KOPT-K1 (cell line): ENCODE measurements around the gene LHFPL2.
"Not testable (repeated sequence)": the region's sequence is repeated elsewhere in the genome, so short reads cannot be mapped to it uniquely, and the experiment has no call there.

Source experiments
- H3K27ac ChIP-seq: fragments of 200-600 bp; sonication (generic); 2 replicates; pipeline ENCODE4 v1.5.1; 2016; ENCODE audit warnings: antibody characterized with exemption, mild to moderate bottlenecking, low read depth, low read length; ENCODE audit not compliant: poor library complexity, severe bottlenecking
- H3K36me3 ChIP-seq: fragments of 200-600 bp; sonication (generic); 2 replicates; pipeline ENCODE4 v1.5.1; 2017; ENCODE audit warnings: antibody characterized with exemption, mild to moderate bottlenecking, low read length, moderate library complexity; ENCODE audit not compliant: insufficient read depth
- H3K9me3 ChIP-seq: fragments of 200-600 bp; sonication (generic); 2 replicates; pipeline ENCODE4 v1.5.1; 2017; ENCODE audit warnings: antibody characterized with exemption, low read length, mild to moderate bottlenecking; ENCODE audit not compliant: insufficient read depth, poor library complexity, severe bottlenecking

LHFPL2 gene

GRCh38 chr5:78624011-78624541 is 24.5 kb downstream of the LHFPL2 start:
- peaks cover 7% of the 10 kb centered on the region for H3K9me3 ChIP-seq
- H3K36me3 ChIP-seq = no peaks in the 10 kb centered on the region
- H3K27ac ChIP-seq = no peak overlapping the region

- H3K36me3 ChIP-seq = no peaks in the 10 kb centered on the region
- peaks cover 7% of the 10 kb centered on the region for H3K9me3 ChIP-seq
- no peak overlapping the region for H3K27ac ChIP-seq
These were observed 26.1 kb downstream of the LHFPL2 start for GRCh38 chr5:78622302-78622971.

GRCh38 chr5:78621291-78621738 is 27.3 kb downstream of the LHFPL2 start:
- Histone ChIP-seq H3K36me3 (no peaks in the 10 kb centered on the region), H3K9me3 (peaks cover 7% of the 10 kb centered on the region), H3K27ac (no peak overlapping the region)

- not testable (repeated sequence) for H3K27ac ChIP-seq, H3K9me3 ChIP-seq, H3K36me3 ChIP-seq
These were observed 28.5 kb downstream of the LHFPL2 start for GRCh38 chr5:78620119-78620518.

- Histone ChIP-seq H3K27ac (no peak overlapping the region), H3K36me3 (no peaks in the 10 kb centered on the region)
These were observed 30.3 kb downstream of the LHFPL2 start for GRCh38 chr5:78618303-78618702.

GRCh38 chr5:78615697-78616096 is 32.9 kb downstream of the LHFPL2 start:
- H3K36me3 ChIP-seq = no peaks in the 10 kb centered on the region
- peaks cover 7% of the 10 kb centered on the region for H3K9me3 ChIP-seq
- no peak overlapping the region for H3K27ac ChIP-seq

More at GRCh38 chr5:78618303-78618702, 30.3 kb downstream of the LHFPL2 start:
- peaks cover 7% of the 10 kb centered on the region for H3K9me3 ChIP-seq

- Histone ChIP-seq H3K36me3 (no peaks in the 10 kb centered on the region), H3K27ac (no peak overlapping the region)
These were observed 33.8 kb downstream of the LHFPL2 start for GRCh38 chr5:78614816-78615215.

GRCh38 chr5:78613756-78614155 is 34.8 kb downstream of the LHFPL2 start:
- Histone ChIP-seq H3K27ac (no peak overlapping the region), H3K9me3 (no peaks in the 10 kb centered on the region), H3K36me3 (no peaks in the 10 kb centered on the region)

More at GRCh38 chr5:78614816-78615215, 33.8 kb downstream of the LHFPL2 start:
- H3K9me3 ChIP-seq = no peaks in the 10 kb centered on the region

- no peak overlapping the region for H3K27ac ChIP-seq
- no peaks in the 10 kb centered on the region for H3K9me3 ChIP-seq
- H3K36me3 ChIP-seq = no peaks in the 10 kb centered on the region
These were observed 35.4 kb downstream of the LHFPL2 start for GRCh38 chr5:78613151-78613533.

- H3K9me3 ChIP-seq = no peaks in the 10 kb centered on the region
- no peaks in the 10 kb centered on the region for H3K36me3 ChIP-seq
- no peak overlapping the region for H3K27ac ChIP-seq
These were observed 36.1 kb downstream of the LHFPL2 start for GRCh38 chr5:78612227-78613150.

GRCh38 chr5:78611126-78611605 is 37.4 kb downstream of the LHFPL2 start:
- H3K27ac ChIP-seq = no peak overlapping the region
- no peaks in the 10 kb centered on the region for H3K9me3 ChIP-seq
- no peaks in the 10 kb centered on the region for H3K36me3 ChIP-seq

GRCh38 chr5:78610636-78611035 is 37.9 kb downstream of the LHFPL2 start:
- Histone ChIP-seq H3K36me3 (no peaks in the 10 kb centered on the region), H3K9me3 (no peaks in the 10 kb centered on the region), H3K27ac (no peak overlapping the region)

GRCh38 chr5:78610163-78610583 is 38.4 kb downstream of the LHFPL2 start:
- no peaks in the 10 kb centered on the region for H3K36me3 ChIP-seq
- no peak overlapping the region for H3K27ac ChIP-seq
- H3K9me3 ChIP-seq = no peaks in the 10 kb centered on the region

- H3K36me3 ChIP-seq = no peaks in the 10 kb centered on the region
- H3K9me3 ChIP-seq = no peaks in the 10 kb centered on the region
- no peak overlapping the region for H3K27ac ChIP-seq
These were observed 40.7 kb downstream of the LHFPL2 start for GRCh38 chr5:78607864-78608263.

GRCh38 chr5:78606241-78606640 is 42.3 kb downstream of the LHFPL2 start:
- no peak overlapping the region for H3K27ac ChIP-seq
- H3K36me3 ChIP-seq = no peaks in the 10 kb centered on the region
- no peaks in the 10 kb centered on the region for H3K9me3 ChIP-seq
